Spleen (tissue), 7 donors: ENCODE data around the gene SFRP2.

ENCODE experiments used
- POLR2A ChIP-seq, 3 donors: fragments of 450-650 bp; IDR thresholded peaks; one replicate each; pipeline ENCODE4 v1.5.1; 2017; ENCODE audit warnings: antibody characterized with exemption in 3 of 3, mild to moderate bottlenecking in 1 of 3
- POLR2AphosphoS5 ChIP-seq, 3 donors: sonication (generic); formaldehyde crosslinking; IDR thresholded peaks; one replicate each; pipeline ENCODE4 v1.5.1; 2017; ENCODE audit warnings: antibody characterized with exemption in 3 of 3
- TF ChIP-seq, protein P1 (sequence below), 11 experiments: fragments of 200-600 bp in 7 of 11; fragments of 450-650 bp in 4 of 11; sonication (generic) in 4 of 11; IDR thresholded peaks in 8 of 11; conservative IDR thresholded peaks in 3 of 11; 1 replicate in 7 of 11; 2 replicates in 4 of 11; pipeline versions ENCODE4 v1.4.0 to v1.8.0; 2016 to 2021; ENCODE audit warnings: antibody characterized with exemption in 11 of 11, inconsistent platforms in 4 of 11, mild to moderate bottlenecking in 1 of 11
- donor health status: DM: no; HTN: no; CAD: no; lungs with moderate emphysema.
- donor health status: DM: no; HTN: no; CAD: no.
- donor health status: DM: no; HTN: no; CAD: no.

DNA sequence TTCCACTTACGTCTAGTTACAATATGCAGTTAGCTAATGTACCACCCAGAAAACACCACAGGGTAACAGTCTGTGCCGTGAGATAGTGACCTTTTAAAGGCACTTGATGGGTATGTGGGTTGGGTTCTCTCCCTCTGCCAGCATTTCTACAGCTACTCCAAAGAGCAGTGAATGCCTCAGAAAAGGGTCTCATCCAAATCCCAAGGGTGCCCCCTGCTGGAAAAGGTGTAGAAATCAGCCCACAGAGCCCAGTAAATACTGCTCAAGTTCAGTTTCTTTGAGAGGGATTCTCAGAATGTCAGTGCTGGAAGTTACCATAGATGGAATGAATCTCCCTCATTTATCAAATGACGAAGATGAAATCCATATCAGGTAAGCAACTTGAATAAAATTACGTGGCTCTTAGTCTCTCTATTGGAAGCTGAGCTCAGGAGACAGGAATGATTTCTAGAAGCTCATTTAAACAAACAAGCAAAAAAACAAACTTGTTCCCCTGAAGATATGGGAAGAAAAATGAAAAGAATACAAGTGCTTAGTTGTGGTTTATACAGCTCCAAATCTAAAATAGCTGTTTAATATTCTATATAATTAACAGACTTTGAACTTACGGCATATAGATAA lies 38.6 kb downstream of the SFRP2 start:
- TF ChIP-seq, protein P1, sequence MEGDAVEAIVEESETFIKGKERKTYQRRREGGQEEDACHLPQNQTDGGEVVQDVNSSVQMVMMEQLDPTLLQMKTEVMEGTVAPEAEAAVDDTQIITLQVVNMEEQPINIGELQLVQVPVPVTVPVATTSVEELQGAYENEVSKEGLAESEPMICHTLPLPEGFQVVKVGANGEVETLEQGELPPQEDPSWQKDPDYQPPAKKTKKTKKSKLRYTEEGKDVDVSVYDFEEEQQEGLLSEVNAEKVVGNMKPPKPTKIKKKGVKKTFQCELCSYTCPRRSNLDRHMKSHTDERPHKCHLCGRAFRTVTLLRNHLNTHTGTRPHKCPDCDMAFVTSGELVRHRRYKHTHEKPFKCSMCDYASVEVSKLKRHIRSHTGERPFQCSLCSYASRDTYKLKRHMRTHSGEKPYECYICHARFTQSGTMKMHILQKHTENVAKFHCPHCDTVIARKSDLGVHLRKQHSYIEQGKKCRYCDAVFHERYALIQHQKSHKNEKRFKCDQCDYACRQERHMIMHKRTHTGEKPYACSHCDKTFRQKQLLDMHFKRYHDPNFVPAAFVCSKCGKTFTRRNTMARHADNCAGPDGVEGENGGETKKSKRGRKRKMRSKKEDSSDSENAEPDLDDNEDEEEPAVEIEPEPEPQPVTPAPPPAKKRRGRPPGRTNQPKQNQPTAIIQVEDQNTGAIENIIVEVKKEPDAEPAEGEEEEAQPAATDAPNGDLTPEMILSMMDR (IDR thresholded peaks at IDR 0.05 in 8 of 11, conservative IDR thresholded peaks at IDR 0.05 in 3 of 11), result peak; percentile 29 to 79 (median 65)
- no peak for TF ChIP-seq POLR2A (IDR thresholded peaks at IDR 0.05)
- peak in 1 of 3 donors; percentile 11 for TF ChIP-seq POLR2AphosphoS5 (IDR thresholded peaks at IDR 0.05)
